Mesendoderm (in vitro differentiated cells): ENCODE data around the gene NFASC.

Experiments
- DNase-seq: peaks from one replicate; pipeline ENCODE4 v3.0.0; 2013
- H2AK5ac ChIP-seq: 2 replicates; pipeline ENCODE4 v1.6.1; 2013; ENCODE audit warnings: low read length, inconsistent platforms
- H2BK120ac ChIP-seq: 2 replicates; pipeline ENCODE4 v1.6.1; 2013; ENCODE audit warnings: low read depth, mild to moderate bottlenecking, low read length, moderate library complexity, mixed read lengths
- H2BK15ac ChIP-seq: replicated peaks from 2 replicates; pipeline ENCODE4 v1.6.1; 2013; ENCODE audit warnings: low read depth, mild to moderate bottlenecking, moderate library complexity
- H2BK5ac ChIP-seq: 2 replicates; pipeline ENCODE4 v1.6.1; 2013; ENCODE audit warnings: low read length, inconsistent platforms
- H3K18ac ChIP-seq: 2 replicates; pipeline ENCODE4 v1.6.1; 2013; ENCODE audit warnings: mild to moderate bottlenecking, low read length, mixed read lengths
- H3K23ac ChIP-seq: one replicate; pipeline ENCODE4 v1.6.1; 2013; ENCODE audit warnings: low read length
- H3K27ac ChIP-seq: 2 replicates; pipeline ENCODE4 v1.5.1; 2013; ENCODE audit warnings: low read depth, mild to moderate bottlenecking, inconsistent platforms, low read length, moderate library complexity
- H3K27me3 ChIP-seq: 2 replicates; pipeline ENCODE4 v1.6.1; 2013; ENCODE audit warnings: low read length, control low read depth, mild to moderate bottlenecking, inconsistent platforms; ENCODE audit not compliant: insufficient read depth, poor library complexity
- H3K36me3 ChIP-seq: 2 replicates; pipeline ENCODE4 v1.6.1; 2013; ENCODE audit warnings: low read length, inconsistent platforms; ENCODE audit not compliant: control insufficient read depth, insufficient read depth
- H3K4ac ChIP-seq: one replicate; pipeline ENCODE4 v1.6.1; 2013; ENCODE audit warnings: low read depth, mild to moderate bottlenecking, low read length, moderate library complexity
- H3K4me1 ChIP-seq: 2 replicates; pipeline ENCODE4 v1.6.1; 2013; ENCODE audit warnings: low read depth, low read length, inconsistent platforms; ENCODE audit not compliant: control insufficient read depth
- H3K4me2 ChIP-seq: 2 replicates; pipeline ENCODE4 v1.6.1; 2013; ENCODE audit warnings: low read length
- H3K4me3 ChIP-seq: 2 replicates; pipeline ENCODE4 v1.5.1; 2013; ENCODE audit warnings: mild to moderate bottlenecking, low read length
- H3K56ac ChIP-seq: one replicate; pipeline ENCODE4 v1.6.1; 2013; ENCODE audit warnings: low read length
- H3K79me1 ChIP-seq: 2 replicates; pipeline ENCODE4 v1.6.1; 2013; ENCODE audit warnings: low read length, inconsistent platforms
- H3K79me2 ChIP-seq: 2 replicates; pipeline ENCODE4 v1.6.1; 2013; ENCODE audit warnings: mild to moderate bottlenecking, low read length; ENCODE audit not compliant: control insufficient read depth, insufficient read depth
- H3K9ac ChIP-seq: 2 replicates; pipeline ENCODE4 v1.6.1; 2013; ENCODE audit warnings: low read length, inconsistent platforms
- H4K5ac ChIP-seq: one replicate; pipeline ENCODE4 v1.6.1; 2013; ENCODE audit warnings: low read length
- H4K8ac ChIP-seq: one replicate; pipeline ENCODE4 v1.6.1; 2013; ENCODE audit warnings: low read depth, mild to moderate bottlenecking, control low read depth, low read length, moderate library complexity
- WGBS: extraction: QIAGEN DNeasy Blood & Tissue Kit; methylation state at CpG from one replicate; pipeline ENCODE4 v1.1.7; 2013; ENCODE audit warnings: low lambda C conversion rate, missing lambda C conversion rate; ENCODE audit not compliant: insufficient coverage; ENCODE audit errors: extremely low coverage; 5-methylcytosine and 5-hydroxymethylcytosine counted together

NFASC gene

DNA sequence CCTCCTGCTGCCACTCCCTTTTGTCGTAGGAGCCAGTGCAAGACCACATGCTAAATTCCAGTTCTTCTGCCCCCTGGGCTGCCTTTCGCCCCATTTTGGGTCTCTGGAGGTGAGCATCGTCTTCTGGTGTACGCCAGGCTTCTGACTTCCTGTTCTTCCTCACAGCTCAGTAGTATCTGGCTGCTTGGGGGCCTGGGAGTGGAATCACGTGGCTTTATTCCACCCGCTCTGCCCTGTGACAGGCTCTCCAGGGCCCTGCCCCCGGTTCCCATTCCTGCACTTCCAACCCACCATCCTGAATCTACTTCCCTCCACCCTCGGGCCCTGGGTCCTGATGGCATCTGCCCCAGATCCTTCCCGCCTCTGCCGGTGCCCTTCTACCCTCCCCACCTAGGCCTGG is 3.6 kb downstream of the NFASC start:
- H3K4ac ChIP-seq, result no peak overlapping the region
- no CpG with 5 or more reads among the region's 10 CpGs for WGBS
- H3K4me2 ChIP-seq, result no peak overlapping the region
- no peaks in the 10 kb centered on the region for H3K79me2 ChIP-seq
- DNase-seq, result no peak
- H3K27ac ChIP-seq, result no peak overlapping the region
- H2BK120ac ChIP-seq, result no peak overlapping the region
- no peaks in the 10 kb centered on the region for H3K36me3 ChIP-seq
- no peak overlapping the region for H3K56ac ChIP-seq
- H3K18ac ChIP-seq, result no peak overlapping the region
- H3K23ac ChIP-seq, result no peak overlapping the region
- H4K8ac ChIP-seq, result no peak overlapping the region
- H2AK5ac ChIP-seq, result no peak overlapping the region
- H3K4me3 ChIP-seq, result no peak overlapping the region
- no peak overlapping the region for H2BK15ac ChIP-seq
- no peak overlapping the region for H2BK5ac ChIP-seq
- no peaks in the 10 kb centered on the region for H3K79me1 ChIP-seq
- H3K27me3 ChIP-seq, result no peaks in the 10 kb centered on the region
- no peak overlapping the region for H4K5ac ChIP-seq
- H3K9ac ChIP-seq, result no peak overlapping the region
- H3K4me1 ChIP-seq, result peaks cover 2% of the 10 kb centered on the region

DNA sequence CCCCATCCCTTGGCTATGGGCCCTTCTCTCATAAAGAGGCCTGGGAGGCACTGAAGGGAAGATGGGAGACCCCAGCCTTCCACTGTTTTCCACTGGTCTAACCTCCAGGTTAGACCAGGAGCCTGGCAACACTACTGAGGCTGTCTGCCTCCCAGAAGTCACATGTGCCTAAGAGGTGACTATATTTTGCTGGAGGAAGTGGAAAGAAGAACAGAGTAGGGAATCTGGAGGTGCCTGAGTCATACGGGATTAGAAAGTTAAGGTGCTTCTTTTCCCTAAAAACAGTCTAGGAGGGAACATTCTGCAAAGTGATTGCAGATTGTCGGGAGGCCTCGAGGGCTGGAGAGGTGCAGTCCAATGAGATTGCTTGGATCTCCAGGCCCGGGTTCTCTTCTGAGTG is 4.6 kb downstream of the NFASC start:
- Histone ChIP-seq H3K79me1 (no peaks in the 10 kb centered on the region), H2BK120ac (no peak overlapping the region), H3K36me3 (no peaks in the 10 kb centered on the region), H4K8ac (no peak overlapping the region), H3K4me1 (peaks cover 2% of the 10 kb centered on the region), H2BK15ac (no peak overlapping the region), H3K79me2 (no peaks in the 10 kb centered on the region), H3K18ac (peak overlapping the region; percentile 11), H3K23ac (no peak overlapping the region), H3K27ac (no peak overlapping the region), H3K4ac (no peak overlapping the region), H3K56ac (no peak overlapping the region), H4K5ac (no peak overlapping the region), H2AK5ac (no peak overlapping the region), H2BK5ac (no peak overlapping the region), H3K27me3 (no peaks in the 10 kb centered on the region), H3K4me2 (no peak overlapping the region), H3K9ac (no peak overlapping the region), H3K4me3 (no peak overlapping the region)
- no CpG with 5 or more reads among the region's 4 CpGs for WGBS
- no peak for DNase-seq

DNA sequence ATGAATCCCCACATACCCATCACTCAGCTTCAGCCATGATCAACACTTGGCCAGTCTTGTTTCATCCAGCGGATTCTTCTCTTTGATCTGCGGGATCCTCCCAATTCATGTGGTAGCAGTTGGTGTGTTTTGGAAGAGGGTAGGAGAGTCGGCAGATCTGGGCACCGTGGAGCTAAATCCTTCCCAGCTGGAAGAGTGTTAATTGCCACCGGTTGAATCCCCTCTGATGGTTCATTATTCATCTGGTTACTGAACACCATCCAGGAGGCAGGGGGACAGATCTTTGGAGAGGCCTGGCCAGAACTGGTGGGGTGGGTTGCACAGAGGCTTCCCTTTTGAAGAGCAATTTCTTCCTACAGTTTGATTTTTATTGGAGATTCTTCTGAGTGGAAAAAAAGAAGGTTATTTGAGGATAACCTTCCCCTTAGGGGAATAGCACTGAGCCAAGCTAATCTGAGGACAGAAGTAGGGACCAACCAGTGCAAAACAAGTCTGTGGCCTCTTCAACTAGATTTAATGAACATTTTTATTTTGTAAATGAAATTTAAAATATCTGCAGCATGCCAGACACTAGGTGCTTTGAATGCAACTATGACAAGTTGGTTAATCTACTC is 8.1 kb downstream of the NFASC start:
- no peaks in the 10 kb centered on the region for H3K79me2 ChIP-seq
- no peak overlapping the region for H3K27ac ChIP-seq
- no peak overlapping the region for H3K9ac ChIP-seq
- no peak for DNase-seq
- H2BK120ac ChIP-seq, result no peak overlapping the region
- no peak overlapping the region for H3K4me2 ChIP-seq
- no peaks in the 10 kb centered on the region for H3K27me3 ChIP-seq
- no peak overlapping the region for H3K4me3 ChIP-seq
- H3K23ac ChIP-seq, result no peak overlapping the region
- WGBS, result no CpG with 5 or more reads among the region's 5 CpGs
- H4K5ac ChIP-seq, result no peak overlapping the region
- peaks cover 2% of the 10 kb centered on the region for H3K79me1 ChIP-seq
- no peak overlapping the region for H2BK5ac ChIP-seq
- H3K4me1 ChIP-seq, result peaks cover 3% of the 10 kb centered on the region
- H4K8ac ChIP-seq, result no peak overlapping the region
- H3K4ac ChIP-seq, result no peak overlapping the region
- H2BK15ac ChIP-seq, result no peak overlapping the region
- no peaks in the 10 kb centered on the region for H3K36me3 ChIP-seq
- no peak overlapping the region for H3K18ac ChIP-seq
- no peak overlapping the region for H2AK5ac ChIP-seq
- H3K56ac ChIP-seq, result no peak overlapping the region

DNA sequence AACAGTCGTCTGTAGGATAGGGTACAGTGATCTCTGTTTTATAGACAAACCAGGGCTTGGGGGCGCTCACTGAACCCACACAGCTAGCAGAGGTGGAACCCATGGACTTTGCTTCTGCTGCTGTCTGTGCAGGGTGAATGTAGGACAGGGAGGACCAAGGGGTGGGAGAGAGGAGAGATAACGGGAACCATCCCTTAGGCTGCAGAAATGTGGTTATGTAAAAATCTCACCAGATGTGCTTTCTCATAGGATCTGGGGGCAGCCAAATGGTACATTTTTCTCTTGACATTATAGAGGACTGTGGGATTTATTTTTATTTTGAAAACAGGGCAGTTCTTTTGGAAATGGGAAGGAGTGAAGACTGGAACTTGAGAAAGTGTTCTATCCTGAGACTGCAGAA is 8.7 kb downstream of the NFASC start:
- Histone ChIP-seq H3K36me3 (no peaks in the 10 kb centered on the region), H4K8ac (no peak overlapping the region), H3K4ac (no peak overlapping the region), H3K23ac (no peak overlapping the region), H3K4me1 (peaks cover 3% of the 10 kb centered on the region), H3K56ac (no peak overlapping the region), H3K27ac (no peak overlapping the region), H4K5ac (no peak overlapping the region), H3K18ac (no peak overlapping the region), H3K79me2 (no peaks in the 10 kb centered on the region), H3K4me3 (no peak overlapping the region), H2BK120ac (no peak overlapping the region), H2BK15ac (no peak overlapping the region), H3K79me1 (peaks cover 2% of the 10 kb centered on the region), H3K9ac (no peak overlapping the region), H2AK5ac (no peak overlapping the region), H2BK5ac (no peak overlapping the region), H3K27me3 (no peaks in the 10 kb centered on the region), H3K4me2 (no peak overlapping the region)
- WGBS, result no CpG with 5 or more reads among the region's 3 CpGs
- DNase-seq, result no peak

DNA sequence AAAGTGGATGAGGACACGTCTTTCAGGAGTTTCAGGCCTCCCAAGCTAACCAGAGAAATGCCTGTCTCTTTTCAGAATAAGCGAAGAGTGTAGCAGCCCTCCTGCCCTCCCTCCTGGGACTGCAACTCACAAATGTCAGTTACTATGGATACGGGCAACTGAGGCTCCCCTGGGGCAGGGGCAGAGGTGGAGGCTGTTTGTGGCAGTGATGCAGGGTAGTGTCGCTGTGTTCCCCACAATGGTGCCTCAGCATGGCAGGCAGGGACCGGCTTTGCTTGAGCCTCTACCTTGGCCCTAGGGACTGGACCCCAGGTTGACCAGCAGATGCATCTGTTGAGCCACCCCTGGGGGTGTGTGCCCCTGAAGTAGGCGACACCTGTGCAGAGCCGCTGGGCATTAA is 10.2 kb downstream of the NFASC start:
- Histone ChIP-seq H3K4me2 (no peak overlapping the region), H2BK15ac (no peak overlapping the region), H3K36me3 (no peaks in the 10 kb centered on the region), H4K8ac (no peak overlapping the region), H3K23ac (no peak overlapping the region), H3K27me3 (no peaks in the 10 kb centered on the region), H3K27ac (no peak overlapping the region), H2BK120ac (no peak overlapping the region), H3K56ac (no peak overlapping the region), H3K4ac (no peak overlapping the region), H4K5ac (no peak overlapping the region), H3K79me1 (peaks cover 3% of the 10 kb centered on the region), H2BK5ac (no peak overlapping the region), H2AK5ac (no peak overlapping the region), H3K18ac (no peak overlapping the region), H3K79me2 (no peaks in the 10 kb centered on the region), H3K4me1 (peaks cover 3% of the 10 kb centered on the region), H3K9ac (no peak overlapping the region), H3K4me3 (no peak overlapping the region)
- DNase-seq, result no peak
- no CpG with 5 or more reads among the region's 7 CpGs for WGBS

DNA sequence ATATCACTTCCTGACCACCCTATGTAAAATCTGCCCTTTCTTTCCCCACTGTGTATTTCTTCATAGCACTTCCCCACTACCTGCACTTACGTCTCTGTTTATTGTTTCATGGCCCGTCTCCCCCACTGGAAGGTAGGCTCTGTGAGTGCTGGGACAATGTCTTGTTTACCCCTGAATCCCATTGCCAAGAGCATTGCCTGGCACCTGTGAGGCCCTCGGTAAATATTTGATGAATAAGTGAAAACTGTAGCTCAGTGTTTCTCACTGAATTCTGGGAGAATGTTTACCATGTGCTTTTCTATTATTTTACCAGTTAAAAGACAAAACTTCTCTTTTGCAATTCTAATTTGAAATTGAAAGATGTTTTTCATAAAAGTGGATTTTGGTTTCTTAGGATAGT is 11.8 kb downstream of the NFASC start:
- H4K5ac ChIP-seq, result no peak overlapping the region
- H3K4me2 ChIP-seq, result no peak overlapping the region
- H3K23ac ChIP-seq, result no peak overlapping the region
- H3K4me1 ChIP-seq, result peaks cover 3% of the 10 kb centered on the region
- H4K8ac ChIP-seq, result no peak overlapping the region
- DNase-seq, result no peak
- H3K27me3 ChIP-seq, result no peaks in the 10 kb centered on the region
- no peaks in the 10 kb centered on the region for H3K36me3 ChIP-seq
- no peak overlapping the region for H3K4ac ChIP-seq
- no CpG with 5 or more reads among the region's 3 CpGs for WGBS
- no peak overlapping the region for H2BK5ac ChIP-seq
- no peak overlapping the region for H2AK5ac ChIP-seq
- H2BK120ac ChIP-seq, result no peak overlapping the region
- H3K79me1 ChIP-seq, result peaks cover 3% of the 10 kb centered on the region
- no peak overlapping the region for H3K56ac ChIP-seq
- no peaks in the 10 kb centered on the region for H3K79me2 ChIP-seq
- H3K9ac ChIP-seq, result no peak overlapping the region
- no peak overlapping the region for H3K27ac ChIP-seq
- no peak overlapping the region for H2BK15ac ChIP-seq
- no peak overlapping the region for H3K4me3 ChIP-seq
- no peak overlapping the region for H3K18ac ChIP-seq
